IMR-90 (cell line): ENCODE results near the gene DCHS2. TPM values are rescaled to one million over a fixed set of nuclear protein-coding genes. Genes with fewer than 3 reads are reported as not detected.

Source experiments
- ATAC-seq: fragments of 200-7000 bp; cut with Tn5 transposase; 2 replicates; pipeline ENCODE4 v1.9.1; 2020; ENCODE audit warnings: low read depth, mild to moderate bottlenecking, moderate library complexity
- BruUV-seq: library from RNA; stranded (reverse); fragments of 400-500 nt; replicated peaks from 2 replicates; lab custom pipeline; 2021; lab: Mats Ljungman, UMichigan
- CTCF ChIA-PET: fragments of 300-600 bp; formaldehyde crosslinking; extraction: SDS; loops from one replicate; lab custom pipeline; 2021; ENCODE audit warnings: antibody characterized with exemption; lab: Yijun Ruan, JAX
- POLR2A ChIA-PET: fragments of 300-600 bp; sonication (Branson Sonifier 250); formaldehyde crosslinking; loops from one replicate; lab custom pipeline; 2022; ENCODE audit warnings: antibody characterized with exemption; ENCODE audit not compliant: unreplicated experiment; lab: Charles Lee
- DNase-seq: peaks from one replicate; pipeline ENCODE4 v3.0.0; 2013
- H2AFZ ChIP-seq: replicated peaks from 2 replicates; pipeline ENCODE3; 2013; ENCODE audit warnings: low read length, mild to moderate bottlenecking; ENCODE audit not compliant: poor library complexity
- H2AK5ac ChIP-seq: 2 replicates; pipeline ENCODE4 v1.6.1; 2013; ENCODE audit warnings: low read depth, low read length, inconsistent platforms
- H2AK9ac ChIP-seq: replicated peaks from 2 replicates; pipeline ENCODE3; 2013; ENCODE audit warnings: mild to moderate bottlenecking, low read depth, low read length, moderate library complexity; ENCODE audit not compliant: poor library complexity
- H2BK120ac ChIP-seq: 2 replicates; pipeline ENCODE4 v1.6.1; 2013; ENCODE audit warnings: low read depth, low read length, inconsistent platforms
- H2BK15ac ChIP-seq: 3 replicates; pipeline ENCODE4 v1.6.1; 2013; ENCODE audit warnings: low read depth, low read length, inconsistent platforms
- H2BK20ac ChIP-seq: 2 replicates; pipeline ENCODE4 v1.6.1; 2013; ENCODE audit warnings: low read depth, mild to moderate bottlenecking, inconsistent platforms, low read length, moderate library complexity
- H2BK5ac ChIP-seq: 2 replicates; pipeline ENCODE4 v1.6.1; 2013; ENCODE audit warnings: mild to moderate bottlenecking, low read depth, low read length, inconsistent platforms; ENCODE audit not compliant: poor library complexity, severe bottlenecking
- H3K14ac ChIP-seq: replicated peaks from 2 replicates; pipeline ENCODE4 v1.6.1; 2013; ENCODE audit warnings: low read depth, low read length, inconsistent platforms
- H3K18ac ChIP-seq: 2 replicates; pipeline ENCODE4 v1.6.1; 2013; ENCODE audit warnings: low read depth, low read length, control low read depth
- H3K23ac ChIP-seq: 2 replicates; pipeline ENCODE4 v1.6.1; 2013; ENCODE audit warnings: low read depth, low read length, inconsistent platforms
- H3K27ac ChIP-seq: 2 replicates; pipeline ENCODE4 v1.5.1; 2013; ENCODE audit warnings: mild to moderate bottlenecking, control low read depth, low read length; ENCODE audit not compliant: insufficient read depth
- H3K27me3 ChIP-seq: 2 replicates; pipeline ENCODE4 v1.6.1; 2013; ENCODE audit warnings: low read length; ENCODE audit not compliant: control insufficient read depth, insufficient read depth
- H3K36me3 ChIP-seq: 2 replicates; pipeline ENCODE4 v1.6.1; 2013; ENCODE audit warnings: low read length, mixed read lengths; ENCODE audit not compliant: control insufficient read depth, insufficient read depth
- H3K4ac ChIP-seq: 2 replicates; pipeline ENCODE4 v1.6.1; 2013; ENCODE audit warnings: low read depth, low read length, inconsistent platforms
- H3K4me1 ChIP-seq: 2 replicates; pipeline ENCODE4 v1.6.1; 2013; ENCODE audit warnings: low read length, mixed read lengths; ENCODE audit not compliant: control insufficient read depth, insufficient read depth
- H3K4me2 ChIP-seq: 2 replicates; pipeline ENCODE4 v1.6.1; 2013; ENCODE audit warnings: low read depth, mild to moderate bottlenecking, control low read depth, low read length, moderate library complexity
- H3K4me3 ChIP-seq: 2 replicates; pipeline ENCODE4 v1.5.1; 2013; ENCODE audit warnings: low read depth, mild to moderate bottlenecking, control low read depth, low read length, moderate library complexity; ENCODE audit not compliant: insufficient read depth
- H3K56ac ChIP-seq: 2 replicates; pipeline ENCODE4 v1.6.1; 2013; ENCODE audit warnings: low read length, inconsistent platforms; ENCODE audit not compliant: insufficient read depth; ENCODE audit errors: extremely low read depth
- H3K79me1 ChIP-seq, 2 experiments: 2 replicates each; pipeline ENCODE4 v1.6.1; 2013; ENCODE audit warnings: low read length in 2 of 2, inconsistent platforms in 1 of 2, low read depth in 1 of 2
- H3K9ac ChIP-seq: 2 replicates; pipeline ENCODE4 v1.6.1; 2013; ENCODE audit warnings: low read depth, low read length, control low read depth
- H3K9me1 ChIP-seq: 2 replicates; pipeline ENCODE4 v1.6.1; 2013; ENCODE audit warnings: low read length, inconsistent platforms; ENCODE audit not compliant: insufficient read depth
- H3K9me3 ChIP-seq: 2 replicates; pipeline ENCODE4 v1.6.1; 2013; ENCODE audit warnings: low read length; ENCODE audit not compliant: control insufficient read depth, insufficient read depth
- H4K20me1 ChIP-seq: 2 replicates; pipeline ENCODE4 v1.6.1; 2013; ENCODE audit warnings: low read length, inconsistent platforms; ENCODE audit not compliant: insufficient read depth
- H4K5ac ChIP-seq: 2 replicates; pipeline ENCODE4 v1.6.1; 2013; ENCODE audit warnings: mild to moderate bottlenecking, low read depth, low read length, control low read depth
- H4K8ac ChIP-seq, 2 experiments: 2 replicates each; pipeline ENCODE4 v1.6.1; 2013; ENCODE audit warnings: low read depth in 2 of 2, low read length in 2 of 2, control low read depth in 1 of 2, inconsistent platforms in 1 of 2
- H4K91ac ChIP-seq: 2 replicates; pipeline ENCODE4 v1.6.1; 2013; ENCODE audit warnings: low read depth, low read length, inconsistent platforms; ENCODE audit not compliant: insufficient read depth
- CHD1 ChIP-seq: IDR thresholded peaks from 2 replicates; pipeline ENCODE4 v1.6.1; 2012; ENCODE audit warnings: low read depth, low read length, improper control_type of control experiment
- POLR2A ChIP-seq: IDR thresholded peaks from 2 replicates; pipeline ENCODE4 v1.6.1; 2012; ENCODE audit warnings: mild to moderate bottlenecking, low read depth, low read length
- WGBS, 2 experiments: methylation state at CpG; one replicate each; pipeline versions ENCODE4 v1.1.5 to v1.1.7; 2013; ENCODE audit warnings: missing lambda C conversion rate in 2 of 2; ENCODE audit not compliant: insufficient read length in 1 of 2; ENCODE audit errors: extremely low coverage in 2 of 2; 5-methylcytosine and 5-hydroxymethylcytosine counted together
- dilution Hi-C: fragments of 300-500 bp; cut with HindIII; formaldehyde crosslinking; loops from one replicate; pipeline ENCODE4 v1.14.3; 2018; ENCODE audit warnings: low sequenced_read_pairs; ENCODE audit not compliant: unreplicated experiment
- in situ Hi-C: fragments of 300-500 bp; cut with MboI; formaldehyde crosslinking; loops from 3 replicates; pipeline ENCODE4 v1.14.3; 2019; ENCODE audit warnings: low sequenced_read_pairs, inconsistent platforms, mixed read lengths
- intact Hi-C: fragments of 100-400 bp; cut with micrococcal nuclease; formaldehyde crosslinking; loops from 2 replicates; pipeline ENCODE4 v1.10.0; 2022
- polyA plus RNA-seq, 3 experiments: library from polyadenylated mRNA; depleted of rRNA; stranded (reverse); fragments of >200 nt; gene quantifications; 2 replicates each; pipeline ENCODE4 v1.2.3, GENCODE V29; 2012; ENCODE audit warnings: low replicate concordance in 1 of 3
- total RNA-seq: library from RNA; depleted of rRNA; stranded (reverse); fragments of >200 nt; gene quantifications from 2 replicates; pipeline ENCODE4 v1.2.3, GENCODE V29; 2012
- TF ChIP-seq, protein P1 (sequence below): conservative IDR thresholded peaks from 2 replicates; pipeline ENCODE4 v1.5.1; 2012; ENCODE audit warnings: mild to moderate bottlenecking, low read depth, low read length, improper control_type of control experiment

The DCHS2 gene
- total and polyA plus RNA-seq, 2 of the 4 experiments (the other 2 are of a cell fraction) = not detected

DNA sequence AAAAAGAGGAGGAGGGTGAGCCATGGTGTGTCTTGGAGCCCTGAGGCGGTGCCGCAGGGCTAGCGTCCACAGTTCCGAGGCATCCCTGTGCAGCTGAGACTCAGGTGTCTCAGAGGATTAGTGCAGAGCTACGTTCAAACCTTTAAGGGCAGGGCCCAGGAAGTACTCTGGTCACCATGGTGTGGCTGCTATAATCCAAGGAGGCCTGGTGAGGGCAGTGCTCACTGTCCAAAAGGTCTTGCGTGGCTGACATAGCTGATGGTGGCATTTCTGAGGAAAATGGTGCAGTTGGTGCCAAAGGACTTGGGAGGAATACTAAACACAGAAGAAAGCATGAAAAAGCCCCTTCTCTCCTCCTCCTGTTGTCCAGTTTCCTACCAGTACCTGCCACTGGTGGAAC lies 146.9 kb downstream of the DCHS2 start:
- BruUV-seq = no TSS peak
- DNase-seq (no peak), ATAC-seq (no peak)
- Histone ChIP-seq H3K23ac (no peak overlapping the region), H3K9me3 (no peaks in the 10 kb centered on the region), H3K4me2 (no peak overlapping the region), H3K27me3 (no peaks in the 10 kb centered on the region), H3K4me1 (no peaks in the 10 kb centered on the region), H3K27ac (no peak overlapping the region), H3K9ac (no peak overlapping the region), H2AFZ (no peak overlapping the region), H2BK120ac (no peak overlapping the region), H3K56ac (no peak overlapping the region), H3K9me1 (no peaks in the 10 kb centered on the region), H4K8ac (no peak overlapping the region), H3K36me3 (no peaks in the 10 kb centered on the region), H3K4ac (no peak overlapping the region), H2AK9ac (no peak overlapping the region), H3K14ac (no peak overlapping the region), H2BK20ac (no peak overlapping the region), H4K20me1 (no peaks in the 10 kb centered on the region), H4K91ac (no peak overlapping the region), H4K5ac (no peak overlapping the region), H2BK15ac (no peak overlapping the region), H3K18ac (no peak overlapping the region), H3K79me1 (no peaks in the 10 kb centered on the region), H2AK5ac (no peak overlapping the region), H3K4me3 (no peak overlapping the region), H2BK5ac (no peak overlapping the region)
- 100% methylated on average over 1 of the region's 6 CpGs; no CpG with 5 or more reads in 1 of the 2 experiments for WGBS, 2 experiments
- ChIA-PET CTCF (no interaction called here), POLR2A (no interaction called here)
- dilution Hi-C loops (no loop called here), intact Hi-C loops (no loop called here), in situ Hi-C loops (no loop called here)
- TF ChIP-seq POLR2A (no peak), CHD1 (no peak)
- TF ChIP-seq, protein P1, sequence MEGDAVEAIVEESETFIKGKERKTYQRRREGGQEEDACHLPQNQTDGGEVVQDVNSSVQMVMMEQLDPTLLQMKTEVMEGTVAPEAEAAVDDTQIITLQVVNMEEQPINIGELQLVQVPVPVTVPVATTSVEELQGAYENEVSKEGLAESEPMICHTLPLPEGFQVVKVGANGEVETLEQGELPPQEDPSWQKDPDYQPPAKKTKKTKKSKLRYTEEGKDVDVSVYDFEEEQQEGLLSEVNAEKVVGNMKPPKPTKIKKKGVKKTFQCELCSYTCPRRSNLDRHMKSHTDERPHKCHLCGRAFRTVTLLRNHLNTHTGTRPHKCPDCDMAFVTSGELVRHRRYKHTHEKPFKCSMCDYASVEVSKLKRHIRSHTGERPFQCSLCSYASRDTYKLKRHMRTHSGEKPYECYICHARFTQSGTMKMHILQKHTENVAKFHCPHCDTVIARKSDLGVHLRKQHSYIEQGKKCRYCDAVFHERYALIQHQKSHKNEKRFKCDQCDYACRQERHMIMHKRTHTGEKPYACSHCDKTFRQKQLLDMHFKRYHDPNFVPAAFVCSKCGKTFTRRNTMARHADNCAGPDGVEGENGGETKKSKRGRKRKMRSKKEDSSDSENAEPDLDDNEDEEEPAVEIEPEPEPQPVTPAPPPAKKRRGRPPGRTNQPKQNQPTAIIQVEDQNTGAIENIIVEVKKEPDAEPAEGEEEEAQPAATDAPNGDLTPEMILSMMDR = no peak
